Keratinocyte (primary cell): ENCODE data around the gene PRRC1. TPM values are rescaled to one million over a fixed set of nuclear protein-coding genes. Genes with fewer than 3 reads are reported as not detected.

Source experiments
- DNase-seq: peaks from one replicate; pipeline ENCODE4 v3.0.0-alpha.2; 2011; ENCODE audit warnings: low read depth, missing footprints, low spot score
- FAIRE-seq: peaks from 2 replicates; lab custom pipeline; 2011; peaks lifted over from hg19 to GRCh38; lab: Jason Lieb, UNC
- H2AFZ ChIP-seq: 2 replicates; pipeline ENCODE4 v1.6.0; 2012; ENCODE audit warnings: low read length, control low read depth, inconsistent platforms; ENCODE audit not compliant: control insufficient read depth
- H3K27ac ChIP-seq: 2 replicates; pipeline ENCODE4 v1.5.1; 2011; ENCODE audit warnings: low read length; ENCODE audit not compliant: control insufficient read depth, insufficient read depth
- H3K27me3 ChIP-seq: 3 replicates; pipeline ENCODE4 v1.6.0; 2011; ENCODE audit warnings: low read length; ENCODE audit not compliant: control insufficient read depth, insufficient read depth; ENCODE audit errors: extremely low read depth
- H3K36me3 ChIP-seq, 2 experiments: 2 replicates in 1 of 2; 3 replicates in 1 of 2; pipeline ENCODE4 v1.5.1; 2011; ENCODE audit warnings: low read length in 2 of 2, mild to moderate bottlenecking in 1 of 2; ENCODE audit not compliant: control insufficient read depth in 2 of 2, insufficient read depth in 2 of 2; ENCODE audit errors: extremely low read depth in 1 of 2
- H3K4me1 ChIP-seq: 3 replicates; pipeline ENCODE4 v1.5.1; 2011; ENCODE audit warnings: low read length; ENCODE audit not compliant: control insufficient read depth, insufficient read depth; ENCODE audit errors: extremely low read depth
- H3K4me2 ChIP-seq: 3 replicates; pipeline ENCODE4 v1.6.0; 2011; ENCODE audit warnings: low read depth, low read length; ENCODE audit not compliant: control insufficient read depth, insufficient read depth; ENCODE audit errors: extremely low read depth
- H3K4me3 ChIP-seq, 3 experiments: fragments of 200-600 bp in 1 of 3; sonication (generic) in 1 of 3; 2 replicates in 2 of 3; 3 replicates in 1 of 3; pipeline ENCODE4 v1.5.1; 2011 to 2016; ENCODE audit warnings: low read length in 3 of 3, mild to moderate bottlenecking in 3 of 3, control low read depth in 2 of 3, inconsistent platforms in 1 of 3, low read depth in 1 of 3, mixed read lengths in 1 of 3, mixed run types in 1 of 3, moderate library complexity in 1 of 3; ENCODE audit not compliant: control insufficient read depth in 2 of 3, insufficient read depth in 2 of 3; ENCODE audit errors: extremely low read depth in 1 of 3
- H3K79me2 ChIP-seq: 2 replicates; pipeline ENCODE4 v1.6.0; 2012; ENCODE audit warnings: low read length; ENCODE audit not compliant: control insufficient read depth, insufficient read depth
- H3K9ac ChIP-seq: 3 replicates; pipeline ENCODE4 v1.6.0; 2011; ENCODE audit warnings: low read length; ENCODE audit not compliant: control insufficient read depth, insufficient read depth; ENCODE audit errors: extremely low read depth
- H3K9me1 ChIP-seq: 3 replicates; pipeline ENCODE4 v1.6.0; 2011; ENCODE audit warnings: low read length; ENCODE audit not compliant: control insufficient read depth, insufficient read depth; ENCODE audit errors: extremely low read depth
- H3K9me3 ChIP-seq: 2 replicates; pipeline ENCODE4 v1.5.1; 2012; ENCODE audit warnings: low read depth, low read length; ENCODE audit not compliant: control insufficient read depth
- H4K20me1 ChIP-seq: 3 replicates; pipeline ENCODE4 v1.6.0; 2011; ENCODE audit warnings: low read length; ENCODE audit not compliant: control insufficient read depth, insufficient read depth; ENCODE audit errors: extremely low read depth
- CTCF ChIP-seq, 3 experiments: IDR thresholded peaks in 1 of 3; conservative IDR thresholded peaks in 1 of 3; optimal IDR thresholded peaks in 1 of 3; 2 replicates in 2 of 3; 3 replicates in 1 of 3; pipeline versions ENCODE3 to v1.5.1; 2011; ENCODE audit warnings: low read length in 3 of 3, mild to moderate bottlenecking in 3 of 3, moderate library complexity in 2 of 3, control low read depth in 1 of 3, inconsistent platforms in 1 of 3; ENCODE audit not compliant: insufficient read depth in 2 of 3; ENCODE audit errors: extremely low read depth in 1 of 3
- EZH2 ChIP-seq: IDR thresholded peaks from one replicate; pipeline ENCODE4 v1.6.1; 2012; ENCODE audit warnings: inconsistent platforms, mild to moderate bottlenecking, low read length, moderate library complexity
- dilution Hi-C: fragments of 300-500 bp; cut with MboI; formaldehyde crosslinking; loops from one replicate; pipeline ENCODE4 v1.7.0; 2020; ENCODE audit warnings: low sequenced_read_pairs; ENCODE audit not compliant: extremely low pct_ligation_motif_present
- polyA plus RNA-seq, 5 experiments: library from polyadenylated mRNA; depleted of rRNA in 3 of 5; stranded (reverse) in 3 of 5; stranded (forward) in 1 of 5; unstranded in 1 of 5; fragments of >200 nt; gene quantifications; 1 replicate in 1 of 5; 2 replicates in 3 of 5; 3 replicates in 1 of 5; pipeline versions ENCODE4 v1.2.1 to v1.2.3, GENCODE V29; 2011 to 2012; ENCODE audit warnings: missing spikeins in 2 of 5, low read depth in 1 of 5, low replicate concordance in 1 of 5

Gene PRRC1
- polyA plus RNA-seq, 1 donor (not counting 4 experiments of a cell fraction or from before 2014, with no cell fraction given): 48.6 TPM

- Histone ChIP-seq H3K9me3 (no peaks in the 10 kb centered on the region), H4K20me1 (no peaks in the 10 kb centered on the region), H3K4me2 (no peak overlapping the region), H3K27ac (no peak overlapping the region), H3K9ac (no peak overlapping the region), H3K36me3 (no peaks in the 10 kb centered on the region), H2AFZ (no peak overlapping the region), H3K27me3 (peaks cover 5% of the 10 kb centered on the region), H3K9me1 (no peaks in the 10 kb centered on the region), H3K79me2 (no peaks in the 10 kb centered on the region), H3K4me3 (no peak overlapping the region), H3K4me1 (no peaks in the 10 kb centered on the region)
- dilution Hi-C loops: no loop called here
- DNase-seq (no peak), FAIRE-seq (no peak)
- TF ChIP-seq CTCF (optimal IDR thresholded peaks at IDR 0.05 in 1 of 3, IDR thresholded peaks at IDR 0.05 in 1 of 3, conservative IDR thresholded peaks at IDR 0.05 in 1 of 3; ENCODE audit: extremely low read depth in 1 of 3, insufficient read depth in 2 of 3, low read length in 3 of 3): no peak
- no peak for TF ChIP-seq EZH2
Measured at GRCh38 chr5:127563136-127563535, 45.7 kb downstream of the PRRC1 start.

GRCh38 chr5:127564002-127564769 lies 46.7 kb downstream of the PRRC1 start:
- no peaks in the 10 kb centered on the region for H3K36me3 ChIP-seq
- no peak overlapping the region for H2AFZ ChIP-seq
- H3K27me3 ChIP-seq: peaks cover 5% of the 10 kb centered on the region
- DNase-seq (no peak), FAIRE-seq (peak; percentile 87)
- no peaks in the 10 kb centered on the region for H3K9me3 ChIP-seq
- TF ChIP-seq CTCF (optimal IDR thresholded peaks at IDR 0.05 in 1 of 3, IDR thresholded peaks at IDR 0.05 in 1 of 3, conservative IDR thresholded peaks at IDR 0.05 in 1 of 3; ENCODE audit: extremely low read depth in 1 of 3, insufficient read depth in 2 of 3, low read length in 3 of 3): peak; percentile 69 to 80 (median 70)
- TF ChIP-seq EZH2: no peak
- dilution Hi-C loops: no loop called here
- H3K9me1 ChIP-seq: no peaks in the 10 kb centered on the region
- no peak overlapping the region for H3K9ac ChIP-seq
- H3K4me2 ChIP-seq: no peak overlapping the region
- H3K4me1 ChIP-seq: no peaks in the 10 kb centered on the region
- H3K4me3 ChIP-seq: no peak overlapping the region
- H4K20me1 ChIP-seq: no peaks in the 10 kb centered on the region
- H3K27ac ChIP-seq: no peak overlapping the region
- H3K79me2 ChIP-seq: no peaks in the 10 kb centered on the region
